Activated naive CD4-positive, alpha-beta T cell treated with anti-CD3 and anti-CD28 coated beads, Interleukin-2, amount 50 U/mL, for 24 hours (primary cell): ENCODE data around the gene OR5K3.
A peak's percentile ranks its signal among the peaks of the same experiment; 100 is the strongest.

Experiments used
- H3K27ac Mint-ChIP-seq: one replicate; pipeline ENCODE4 v1.8.0; 2021; ENCODE audit warnings: mild to moderate bottlenecking, mixed read lengths
- H3K27me3 Mint-ChIP-seq: one replicate; pipeline ENCODE4 v1.8.0; 2021; ENCODE audit warnings: mixed read lengths
- H3K36me3 Mint-ChIP-seq: one replicate; pipeline ENCODE4 v1.8.0; 2021; ENCODE audit warnings: mixed read lengths
- H3K4me1 Mint-ChIP-seq: one replicate; pipeline ENCODE4 v1.8.0; 2021; ENCODE audit warnings: mixed read lengths
- H3K4me3 Mint-ChIP-seq: one replicate; pipeline ENCODE4 v1.8.0; 2021; ENCODE audit warnings: mild to moderate bottlenecking, mixed read lengths
- H3K9me3 Mint-ChIP-seq: one replicate; pipeline ENCODE4 v1.8.0; 2021; ENCODE audit warnings: mixed read lengths

OR5K3 gene, protein sequence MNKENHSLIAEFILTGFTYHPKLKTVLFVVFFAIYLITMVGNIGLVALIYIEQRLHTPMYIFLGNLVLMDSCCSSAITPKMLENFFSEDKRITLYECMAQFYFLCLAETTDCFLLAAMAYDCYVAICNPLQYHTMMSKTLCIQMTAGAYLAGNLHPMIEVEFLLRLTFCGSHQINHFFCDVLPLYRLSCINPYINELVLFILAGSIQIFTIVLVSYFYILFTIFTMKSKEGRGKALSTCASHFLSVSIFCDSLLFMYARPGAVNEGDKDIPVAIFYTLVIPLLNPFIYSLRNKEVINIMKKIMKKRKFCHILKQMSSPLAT

DNA sequence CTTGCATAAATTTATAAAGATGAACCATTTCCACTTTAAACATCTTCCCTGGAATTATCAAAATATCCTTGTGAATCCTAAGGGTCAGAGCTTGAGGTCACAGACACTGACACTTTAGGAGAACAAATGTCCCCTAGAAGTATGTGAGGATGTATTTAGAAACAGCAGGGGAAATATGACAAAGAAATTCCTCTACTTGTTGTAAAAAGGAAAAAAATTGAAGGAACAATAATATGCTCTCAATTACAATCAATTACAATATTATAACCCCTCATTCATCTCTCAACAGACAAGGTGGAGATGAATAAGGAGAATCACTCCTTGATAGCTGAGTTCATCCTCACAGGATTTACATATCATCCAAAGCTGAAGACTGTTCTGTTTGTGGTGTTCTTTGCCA, at the start of gene OR5K3:
Gene OR5K3, plus strand, starts transcription at position 301 of the 400 bp plus-strand sequence. Its CDS starts 0 bp downstream, at position 301.
- H3K9me3 Mint-ChIP-seq: no peaks in the 10 kb centered on the region
- no peaks in the 10 kb centered on the region for H3K4me1 Mint-ChIP-seq
- no peak within 1 kb of the TSS for H3K4me3 Mint-ChIP-seq
- H3K27ac Mint-ChIP-seq: no peak within 1 kb of the TSS
- H3K27me3 Mint-ChIP-seq: peaks cover 10% of the 10 kb centered on the region
- no peaks in the 10 kb centered on the region for H3K36me3 Mint-ChIP-seq

DNA sequence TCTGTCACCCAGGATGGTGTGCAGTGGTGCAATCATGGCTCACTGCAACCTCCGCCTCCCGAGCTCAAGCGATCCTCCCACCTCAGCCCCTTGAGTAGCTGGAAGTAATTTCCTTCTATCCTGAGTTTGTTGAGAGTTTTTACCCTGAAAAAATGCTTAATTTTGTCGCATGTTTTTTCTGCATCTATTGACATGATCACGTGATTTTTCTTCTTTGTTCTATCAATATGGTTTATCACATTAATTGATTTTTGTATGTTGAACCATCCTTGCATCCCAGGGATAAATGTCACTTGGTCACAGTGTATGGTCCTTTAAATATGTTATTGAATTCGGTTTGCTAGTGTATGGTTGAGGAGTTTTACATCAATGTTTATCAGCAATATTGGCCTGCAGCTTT, 48.7 kb upstream of the OR5K3 start:
- Mint-ChIP-seq H3K4me3 (no peak overlapping the region), H3K27me3 (peaks cover 10% of the 10 kb centered on the region), H3K4me1 (no peaks in the 10 kb centered on the region), H3K27ac (no peak overlapping the region), H3K9me3 (no peaks in the 10 kb centered on the region), H3K36me3 (no peaks in the 10 kb centered on the region)

DNA sequence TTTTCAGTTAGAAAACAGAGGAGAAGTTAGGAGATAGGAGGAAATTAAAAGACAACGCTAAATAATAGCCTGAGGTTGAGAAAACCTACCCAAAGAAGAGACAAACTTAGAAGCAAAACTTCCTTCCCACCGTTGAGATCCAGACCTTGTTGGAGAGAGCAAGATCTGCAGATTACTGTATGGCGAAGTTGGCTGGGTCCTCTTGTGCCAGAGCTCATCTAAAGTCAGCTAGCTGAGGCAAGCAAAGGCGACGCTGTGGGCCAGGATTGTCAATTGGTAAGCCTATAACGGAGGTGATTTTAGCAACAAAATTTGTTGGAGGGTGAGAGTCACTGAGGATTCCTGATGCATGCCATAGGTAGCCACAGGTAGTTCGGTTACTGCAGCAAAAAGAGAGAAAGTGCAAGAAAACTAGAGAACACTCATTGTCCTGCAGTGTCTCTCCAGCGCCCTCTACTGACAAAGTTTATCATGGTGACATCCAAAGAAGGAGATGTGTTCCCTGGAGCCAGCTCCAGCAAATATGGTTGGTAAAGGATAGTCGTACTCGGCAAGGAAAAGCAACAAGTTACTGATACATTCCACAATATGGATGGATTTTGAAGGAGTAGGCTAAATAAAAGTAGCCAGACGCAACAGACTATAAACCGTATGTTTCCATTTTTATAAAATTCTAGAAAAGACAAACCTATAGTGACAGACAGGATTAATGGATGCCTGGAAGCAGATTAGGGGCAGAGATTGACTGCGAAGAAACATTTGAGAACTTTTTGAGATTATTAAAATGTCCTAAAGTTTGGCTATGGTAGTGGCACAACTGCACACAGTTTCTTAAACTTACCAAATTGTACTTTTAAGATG, 46.6 kb upstream of the OR5K3 start:
- H3K9me3 Mint-ChIP-seq: no peaks in the 10 kb centered on the region
- H3K4me1 Mint-ChIP-seq: no peaks in the 10 kb centered on the region
- H3K27ac Mint-ChIP-seq: no peak overlapping the region
- H3K27me3 Mint-ChIP-seq: peaks cover 14% of the 10 kb centered on the region
- no peaks in the 10 kb centered on the region for H3K36me3 Mint-ChIP-seq
- no peak overlapping the region for H3K4me3 Mint-ChIP-seq

DNA sequence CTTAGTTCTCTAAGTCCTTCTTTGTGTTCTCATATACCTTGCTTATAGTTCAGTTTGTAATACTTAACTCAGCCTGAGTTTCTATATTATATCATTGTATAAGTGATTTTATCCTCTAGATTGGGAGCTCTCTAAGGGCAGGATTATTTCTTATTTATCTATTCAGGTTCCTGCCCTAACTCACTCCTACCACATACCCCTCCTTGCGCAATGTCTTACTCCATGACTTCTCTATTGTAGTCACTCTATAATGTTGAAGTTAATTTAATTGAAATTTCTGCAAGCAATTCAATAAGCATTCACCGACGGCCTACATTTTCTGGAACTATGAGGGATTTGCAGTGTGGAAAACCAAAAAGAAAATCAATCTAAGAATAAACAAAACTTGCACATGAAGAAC, 40.4 kb upstream of the OR5K3 start:
- H3K4me3 Mint-ChIP-seq: no peak overlapping the region
- H3K4me1 Mint-ChIP-seq: no peaks in the 10 kb centered on the region

DNA sequence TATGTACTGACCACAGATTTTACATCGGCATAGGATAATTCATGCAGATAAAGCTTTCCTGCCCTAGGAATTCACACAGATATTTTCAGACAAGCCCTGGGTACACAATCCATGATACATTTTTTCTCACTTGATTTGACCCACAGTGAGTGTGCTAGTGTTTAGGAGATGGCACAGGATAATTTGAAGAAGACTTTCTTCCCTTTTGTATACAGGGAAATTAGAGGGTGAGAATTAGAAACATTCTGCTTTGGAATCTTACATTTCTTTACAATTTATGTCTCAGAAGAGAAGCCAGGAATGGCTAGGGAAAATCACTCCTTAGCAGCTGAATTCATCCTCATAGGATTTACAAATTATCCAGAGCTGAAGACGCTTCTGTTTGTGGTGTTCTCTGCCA, 36.9 kb upstream of the OR5K3 start, which contains the start of gene OR5K4:
Gene OR5K4, plus strand, starts transcription at position 301 of the 400 bp plus-strand sequence. Its CDS starts 0 bp downstream, at position 301.
- peaks cover 6% of the 10 kb centered on the region for H3K9me3 Mint-ChIP-seq
- no peaks in the 10 kb centered on the region for H3K4me1 Mint-ChIP-seq
- no peak within 1 kb of the TSS for H3K27ac Mint-ChIP-seq
- H3K36me3 Mint-ChIP-seq: peaks cover 2% of the 10 kb centered on the region
- peaks cover 4% of the 10 kb centered on the region for H3K27me3 Mint-ChIP-seq
- H3K4me3 Mint-ChIP-seq: no peak within 1 kb of the TSS

More for the DNA sequence above, 40.4 kb upstream of the OR5K3 start:
- Mint-ChIP-seq H3K36me3 (no peaks in the 10 kb centered on the region), H3K27me3 (peaks cover 10% of the 10 kb centered on the region), H3K9me3 (no peaks in the 10 kb centered on the region), H3K27ac (peak overlapping the region; percentile 14)

DNA sequence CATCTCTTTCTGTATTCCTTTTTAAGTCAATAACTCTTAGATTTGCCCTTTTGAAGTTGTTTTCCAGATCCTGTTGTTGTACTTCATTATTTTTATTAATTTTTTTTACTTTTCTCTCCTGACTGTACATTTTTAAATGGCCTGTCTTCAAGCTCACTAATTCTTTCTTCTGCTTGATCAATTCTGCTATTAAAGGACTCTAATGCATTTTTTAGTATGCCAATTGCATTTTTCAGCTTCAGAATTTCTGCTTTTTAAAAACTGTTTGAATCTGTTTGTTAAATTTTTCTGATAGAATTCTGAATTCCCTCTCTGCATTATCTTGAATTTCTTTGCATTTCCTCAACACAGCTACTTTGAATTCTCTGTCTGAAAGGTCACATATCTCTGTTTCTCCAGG, 31.2 kb upstream of the OR5K3 start:
- H3K9me3 Mint-ChIP-seq: peaks cover 15% of the 10 kb centered on the region
- no peak overlapping the region for H3K27ac Mint-ChIP-seq
- H3K36me3 Mint-ChIP-seq: peaks cover 5% of the 10 kb centered on the region
- no peaks in the 10 kb centered on the region for H3K4me1 Mint-ChIP-seq
- H3K4me3 Mint-ChIP-seq: no peak overlapping the region
- peaks cover 2% of the 10 kb centered on the region for H3K27me3 Mint-ChIP-seq

DNA sequence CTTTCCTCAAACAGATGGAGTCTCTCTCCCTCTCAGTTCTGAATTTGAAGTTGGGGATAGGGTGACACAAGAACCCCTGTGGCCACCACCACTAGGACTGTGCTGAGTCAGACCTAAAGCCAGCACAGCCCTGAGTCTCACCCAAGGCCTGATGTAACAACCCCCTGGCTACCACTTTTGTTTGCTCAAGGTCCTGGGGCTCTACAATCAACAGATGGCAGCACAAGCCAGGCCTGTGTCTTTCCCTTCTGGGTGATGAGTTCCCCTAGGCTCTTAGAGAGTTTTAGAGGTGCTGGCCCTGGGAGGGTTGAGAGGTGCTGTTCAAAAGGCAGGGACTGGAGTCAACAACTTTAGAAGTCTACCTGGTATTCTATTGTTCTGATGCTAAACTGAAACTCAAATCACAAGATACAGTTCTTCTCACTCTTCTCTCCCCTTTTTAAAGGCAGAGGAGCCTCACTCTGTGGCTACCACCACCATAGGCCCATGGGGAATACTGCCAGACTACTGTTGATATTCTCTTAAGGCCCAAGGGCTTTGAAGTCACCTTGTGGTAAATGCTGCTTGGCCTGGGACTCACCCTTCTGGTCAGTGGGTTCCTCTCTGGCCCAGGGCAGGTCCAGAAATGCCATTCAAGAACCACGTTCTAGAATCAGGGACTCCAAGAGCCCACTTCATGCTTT, 30.3 kb upstream of the OR5K3 start:
- Mint-ChIP-seq H3K4me3 (no peak overlapping the region), H3K9me3 (peaks cover 15% of the 10 kb centered on the region), H3K4me1 (no peaks in the 10 kb centered on the region), H3K27me3 (peaks cover 2% of the 10 kb centered on the region), H3K36me3 (peaks cover 5% of the 10 kb centered on the region), H3K27ac (no peak overlapping the region)

DNA sequence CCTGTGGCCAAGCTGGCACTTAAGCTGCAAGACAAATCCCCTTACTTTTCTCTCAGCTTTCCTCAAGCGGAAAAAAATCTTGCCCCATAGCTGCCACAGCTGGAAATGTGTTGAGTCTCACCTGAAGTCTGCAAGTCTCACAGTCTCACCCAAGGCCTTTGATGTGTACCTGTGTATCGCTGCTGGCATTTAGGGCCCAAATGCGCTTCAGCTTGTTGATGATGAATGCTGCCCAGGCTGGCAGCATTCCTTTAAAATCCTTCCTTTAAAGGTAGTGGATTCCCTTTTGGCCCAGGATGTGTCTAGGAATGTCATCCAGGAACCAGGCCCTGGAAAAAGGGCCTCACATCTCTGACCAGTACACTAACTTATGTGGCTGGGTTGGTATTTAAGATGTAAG, 29.8 kb upstream of the OR5K3 start:
- Mint-ChIP-seq H3K4me1 (no peaks in the 10 kb centered on the region), H3K27me3 (peaks cover 2% of the 10 kb centered on the region), H3K27ac (no peak overlapping the region), H3K4me3 (no peak overlapping the region), H3K9me3 (peaks cover 15% of the 10 kb centered on the region), H3K36me3 (peaks cover 6% of the 10 kb centered on the region)

DNA sequence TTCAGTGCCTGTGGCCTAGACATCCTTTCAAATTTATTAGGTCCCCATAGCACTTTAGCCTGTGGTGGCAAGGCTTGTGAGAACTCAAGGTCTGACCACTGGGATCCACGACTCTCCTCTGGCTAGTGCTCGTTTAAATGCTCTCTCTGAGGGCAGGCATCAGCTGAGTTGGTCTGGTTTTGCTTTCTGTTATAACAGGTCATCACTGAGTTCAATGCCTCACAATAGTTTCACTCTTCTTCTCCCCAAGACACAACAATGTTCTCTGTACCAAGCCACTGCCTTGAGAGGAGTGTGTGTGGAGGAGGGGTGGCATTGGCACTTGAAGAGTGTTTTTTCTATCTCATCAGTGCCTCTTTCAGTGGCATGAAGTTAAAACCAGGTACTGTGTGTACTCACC, 29.2 kb upstream of the OR5K3 start:
- H3K27ac Mint-ChIP-seq: no peak overlapping the region
- H3K36me3 Mint-ChIP-seq: peaks cover 6% of the 10 kb centered on the region
- H3K4me1 Mint-ChIP-seq: no peaks in the 10 kb centered on the region
- peaks cover 15% of the 10 kb centered on the region for H3K9me3 Mint-ChIP-seq
- H3K27me3 Mint-ChIP-seq: peaks cover 2% of the 10 kb centered on the region
- no peak overlapping the region for H3K4me3 Mint-ChIP-seq

DNA sequence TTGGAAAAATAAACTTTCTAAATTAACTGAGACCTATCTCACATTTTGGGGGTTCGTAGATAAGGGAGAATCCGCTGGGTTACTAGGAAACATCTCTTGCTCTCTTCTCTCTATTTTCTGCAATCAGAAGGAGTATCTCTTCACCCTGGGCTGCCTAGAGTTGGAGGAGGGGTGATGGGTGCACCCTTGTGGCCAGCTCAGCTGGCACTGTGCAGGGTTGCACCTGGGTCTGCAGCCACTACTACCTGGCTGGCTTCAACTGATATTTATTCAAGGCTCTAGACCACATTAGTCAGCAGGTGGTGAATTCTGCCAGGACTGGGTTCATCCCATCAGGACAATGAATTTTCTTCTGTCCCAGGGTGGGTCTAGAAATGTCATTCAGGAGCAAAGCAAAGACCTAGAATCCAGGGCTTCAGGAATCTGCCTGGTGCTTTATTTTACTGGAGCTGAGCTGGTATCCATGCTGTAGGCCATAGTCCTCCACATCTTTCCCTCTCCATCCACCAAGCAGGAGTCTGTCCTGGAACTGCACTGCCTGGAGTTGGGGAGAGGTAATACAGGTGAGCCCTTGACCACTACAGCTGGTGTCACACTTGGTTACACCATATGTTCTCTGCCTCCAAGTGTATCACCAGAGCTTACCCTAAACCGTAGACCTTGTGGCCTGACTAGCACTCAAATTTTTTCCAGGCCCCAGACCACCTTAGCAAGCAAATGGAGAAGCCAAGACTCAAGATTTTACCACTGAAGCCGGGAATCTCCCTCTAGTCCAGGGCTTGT, 22.8 kb upstream of the OR5K3 start:
- Mint-ChIP-seq H3K27ac (no peak overlapping the region), H3K9me3 (no peaks in the 10 kb centered on the region), H3K36me3 (peaks cover 1% of the 10 kb centered on the region), H3K4me3 (no peak overlapping the region), H3K27me3 (no peaks in the 10 kb centered on the region), H3K4me1 (no peaks in the 10 kb centered on the region)

DNA sequence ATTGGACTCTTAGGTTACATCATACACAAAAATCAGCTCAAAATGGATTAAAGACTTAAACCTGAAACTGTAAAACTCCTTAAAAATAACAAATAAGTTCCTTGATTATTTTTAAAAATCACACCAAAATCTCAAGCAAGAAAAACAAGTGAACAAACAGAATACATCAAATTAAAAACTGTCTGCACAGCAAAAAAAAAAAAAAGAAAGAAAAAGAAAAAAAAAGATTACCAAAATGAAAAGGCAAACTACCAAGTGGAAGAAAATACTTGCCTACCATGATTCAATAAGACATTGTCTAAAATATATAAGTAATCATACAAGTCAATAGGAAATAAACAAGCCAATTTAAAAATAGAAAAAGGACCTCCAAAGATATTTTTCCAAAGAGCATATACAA, 19.3 kb upstream of the OR5K3 start:
- Mint-ChIP-seq H3K4me3 (no peak overlapping the region), H3K9me3 (no peaks in the 10 kb centered on the region), H3K4me1 (no peaks in the 10 kb centered on the region), H3K27ac (no peak overlapping the region), H3K27me3 (peaks cover 1% of the 10 kb centered on the region), H3K36me3 (no peaks in the 10 kb centered on the region)

DNA sequence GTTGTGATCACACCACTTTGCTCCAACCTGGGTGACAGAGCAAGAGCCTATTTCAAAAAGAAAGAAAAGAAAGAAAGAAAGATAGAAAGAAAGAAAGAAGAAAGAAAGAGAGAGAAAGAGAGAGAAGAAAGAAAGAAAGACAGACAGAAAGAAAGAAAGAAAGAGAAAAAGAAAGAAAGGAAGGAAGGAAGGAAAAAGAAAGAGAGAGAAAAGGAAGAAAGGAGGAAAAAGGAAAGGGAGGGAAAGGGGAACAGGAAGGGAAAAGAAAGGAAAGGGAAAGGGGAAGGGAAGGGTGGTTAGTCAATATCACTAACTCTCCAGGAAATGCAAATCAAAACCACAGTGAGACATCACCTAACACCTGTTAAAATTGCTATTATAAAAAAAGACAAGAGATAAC, 18.6 kb upstream of the OR5K3 start:
- Mint-ChIP-seq H3K4me3 (no peak overlapping the region), H3K36me3 (no peaks in the 10 kb centered on the region), H3K27ac (peak overlapping the region; percentile 60), H3K4me1 (no peaks in the 10 kb centered on the region), H3K27me3 (peaks cover 1% of the 10 kb centered on the region), H3K9me3 (no peaks in the 10 kb centered on the region)

DNA sequence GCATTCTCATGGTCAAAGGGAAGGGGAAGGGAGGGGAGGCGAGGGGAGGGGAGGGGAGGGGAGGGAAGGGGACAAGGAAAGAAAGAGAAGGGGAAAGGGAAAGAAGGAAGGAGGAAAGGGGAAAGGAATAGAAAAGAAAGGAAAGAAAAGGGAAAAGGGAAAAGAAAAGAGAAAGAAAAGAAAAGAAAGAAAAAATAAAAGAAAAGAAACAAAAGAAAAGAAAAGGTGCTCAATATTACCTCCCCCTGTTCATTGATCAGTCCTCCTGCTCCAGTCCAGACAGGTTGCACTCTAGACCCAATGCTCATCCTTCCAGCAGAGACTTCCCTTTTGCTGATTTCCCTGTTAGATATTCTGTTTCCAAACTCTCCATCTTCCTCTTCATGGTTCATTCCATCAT, 18.0 kb upstream of the OR5K3 start:
- peaks cover 1% of the 10 kb centered on the region for H3K27me3 Mint-ChIP-seq
- H3K27ac Mint-ChIP-seq: no peak overlapping the region
- H3K9me3 Mint-ChIP-seq: no peaks in the 10 kb centered on the region
- no peak overlapping the region for H3K4me3 Mint-ChIP-seq
- no peaks in the 10 kb centered on the region for H3K36me3 Mint-ChIP-seq
- no peaks in the 10 kb centered on the region for H3K4me1 Mint-ChIP-seq

DNA sequence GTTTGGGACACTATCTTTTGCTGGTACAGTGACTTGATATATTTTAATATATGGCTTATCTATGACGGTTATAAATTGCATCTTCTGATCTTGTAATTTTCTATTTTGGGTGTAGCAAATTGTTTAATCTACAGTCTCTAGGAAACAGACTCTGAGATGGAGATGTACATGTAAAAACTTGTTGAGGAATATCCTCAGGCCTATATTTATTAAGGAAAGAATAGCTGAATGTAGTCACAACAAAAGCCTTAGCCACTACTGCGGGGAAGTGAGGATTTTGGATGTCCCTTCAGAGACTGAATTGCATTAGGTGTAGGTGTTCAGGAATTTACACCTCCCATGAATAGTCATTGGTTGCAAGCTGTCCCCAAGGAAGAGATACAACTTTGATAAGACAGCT, 13.8 kb upstream of the OR5K3 start:
- Mint-ChIP-seq H3K27me3 (peaks cover 3% of the 10 kb centered on the region), H3K36me3 (no peaks in the 10 kb centered on the region), H3K27ac (no peak overlapping the region), H3K4me1 (no peaks in the 10 kb centered on the region), H3K9me3 (no peaks in the 10 kb centered on the region), H3K4me3 (no peak overlapping the region)

DNA sequence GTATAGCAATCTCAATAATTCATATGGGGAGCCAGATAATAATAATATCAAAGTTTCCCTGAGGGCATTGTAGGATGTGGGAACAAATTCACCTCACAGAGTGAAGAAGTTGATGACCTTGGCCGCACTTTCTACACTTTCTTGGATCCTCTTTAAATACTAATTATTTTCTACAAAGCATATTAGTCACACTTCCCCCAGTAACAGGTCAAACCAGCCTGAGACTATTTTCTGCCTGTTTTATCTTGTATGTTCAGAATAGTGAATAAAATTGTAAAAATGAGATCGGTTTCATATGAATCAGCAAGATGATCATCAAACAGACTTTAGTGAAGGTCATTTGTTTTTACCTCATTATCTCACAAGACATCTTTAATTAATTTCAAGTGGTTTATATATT, 2.3 kb upstream of the OR5K3 start:
- Mint-ChIP-seq H3K27ac (no peak overlapping the region), H3K9me3 (no peaks in the 10 kb centered on the region), H3K4me1 (no peaks in the 10 kb centered on the region), H3K27me3 (peaks cover 17% of the 10 kb centered on the region), H3K4me3 (no peak overlapping the region), H3K36me3 (no peaks in the 10 kb centered on the region)
